ENCODE data around the gene GMPPA.

GMPPA gene

DNA sequence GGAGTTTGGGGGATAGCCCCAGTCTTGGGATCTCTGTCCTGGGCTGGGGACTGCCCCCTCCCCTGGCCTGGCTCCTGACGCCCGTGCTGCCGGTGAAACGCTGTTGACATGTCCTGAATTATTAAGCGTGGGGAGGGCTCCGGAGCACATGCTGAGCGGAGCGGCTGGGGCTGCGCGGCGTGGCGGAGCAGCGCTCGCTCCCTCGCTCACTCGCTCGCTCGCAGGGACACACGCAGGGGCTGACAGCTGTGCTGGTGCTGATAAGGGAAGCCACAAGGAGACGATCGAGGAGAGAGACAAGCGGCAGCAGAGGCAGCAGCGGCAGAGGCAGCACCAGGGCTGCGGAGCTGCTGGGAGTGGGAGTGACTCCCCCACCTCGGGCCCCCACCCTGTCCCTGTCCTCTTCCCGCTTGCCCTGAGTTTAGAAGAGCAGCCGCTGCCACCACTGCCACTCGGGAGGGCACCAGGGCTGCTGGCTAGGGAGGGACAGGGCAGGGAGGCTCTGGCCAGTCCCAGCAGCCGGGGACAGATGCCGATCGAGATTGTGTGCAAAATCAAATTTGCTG lies 15.6 kb downstream of the GMPPA start, which contains the start of gene ASIC4:
TSS of gene ASIC4 (plus strand) at position 287 of the 566 bp plus-strand sequence. CDS start at position 530, 243 bp downstream.
- Histone ChIP-seq H3K79me1 (ENCODE audit: low read depth, low read length) (no peaks in the 10 kb centered on the region), H3K27me3 (ENCODE audit: control insufficient read depth in 3 of 3, insufficient read depth in 3 of 3, low read depth in 1 of 3, low read length in 3 of 3) (peaks cover 0 to 79% (median 35%) of the 10 kb centered on the region in 3 experiments), H3K4ac (ENCODE audit: low read length) (no peak within 1 kb of the TSS), H3K4me1 (ENCODE audit: control insufficient read depth in 2 of 2, insufficient read depth in 1 of 2, low read depth in 1 of 2, low read length in 2 of 2) (peaks cover 28 to 37% of the 10 kb centered on the region in 2 donors), H3K9me3 (replicated peaks in 1 of 2; ENCODE audit: control insufficient read depth in 2 of 2, insufficient read depth in 1 of 2, low read depth in 1 of 2, low read length in 2 of 2) (peaks cover 0 to 2% of the 10 kb centered on the region in 2 donors), H3K9ac (ENCODE audit: low read depth, low read length, poor library complexity) (peak within 1 kb of the TSS; percentile 66), H2AFZ (ENCODE audit: low read length) (peak within 1 kb of the TSS; percentile 66), H3K23ac (ENCODE audit: low read depth, low read length, poor library complexity) (peak within 1 kb of the TSS; percentile 90), H2BK120ac (ENCODE audit: low read depth, low read length) (peak within 1 kb of the TSS; percentile 21), H3K14ac (ENCODE audit: low read length) (peak within 1 kb of the TSS; percentile 64), H3K27ac (replicated peaks; ENCODE audit: low read length) (no peak within 1 kb of the TSS), H3K18ac (ENCODE audit: low read length) (peak within 1 kb of the TSS; percentile 93), H4K8ac (ENCODE audit: low read depth, low read length) (no peak within 1 kb of the TSS), H3K4me3 (ENCODE audit: low read length in 2 of 2) (no peak within 1 kb of the TSS), H2BK12ac (ENCODE audit: low read length) (peak within 1 kb of the TSS; percentile 97), H2AK5ac (ENCODE audit: low read depth, low read length) (peak within 1 kb of the TSS; percentile 85), H2BK15ac (ENCODE audit: low read length) (peak within 1 kb of the TSS; percentile 59), H3K36me3 (replicated peaks in 1 of 2; ENCODE audit: control insufficient read depth in 2 of 2, insufficient read depth in 2 of 2, low read length in 2 of 2) (no peaks in the 10 kb centered on the region), H2BK5ac (ENCODE audit: low read length) (peak within 1 kb of the TSS; percentile 88), H3K4me2 (ENCODE audit: insufficient read depth, low read length, poor library complexity, severe bottlenecking) (peak within 1 kb of the TSS; percentile 52), H4K91ac (ENCODE audit: low read depth, low read length, poor library complexity) (peak within 1 kb of the TSS; percentile 75)
- WGBS, 2 donors (ENCODE audit: extremely low coverage in 2 of 2, insufficient read length in 2 of 2, insufficient replicate concordance in 1 of 2) = no CpG with 5 or more reads among the region's 31 CpGs
- no peak for DNase-seq (ENCODE audit: low spot score)

DNA sequence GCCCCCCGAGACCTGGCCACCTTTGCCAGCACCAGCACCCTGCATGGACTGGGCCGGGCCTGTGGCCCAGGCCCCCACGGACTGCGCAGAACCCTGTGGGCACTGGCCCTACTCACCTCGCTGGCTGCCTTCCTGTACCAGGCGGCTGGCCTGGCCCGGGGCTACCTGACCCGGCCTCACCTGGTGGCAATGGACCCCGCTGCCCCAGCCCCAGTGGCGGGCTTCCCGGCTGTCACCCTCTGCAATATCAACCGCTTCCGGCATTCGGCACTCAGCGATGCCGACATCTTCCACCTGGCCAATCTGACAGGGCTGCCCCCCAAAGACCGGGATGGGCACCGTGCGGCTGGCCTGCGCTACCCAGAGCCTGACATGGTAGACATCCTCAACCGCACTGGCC lies 16.1 kb downstream of the GMPPA start:
- H3K79me1 ChIP-seq (ENCODE audit: low read depth, low read length) = no peaks in the 10 kb centered on the region
- H3K23ac ChIP-seq (ENCODE audit: low read depth, low read length, poor library complexity) = peak overlapping the region; percentile 70
- H4K91ac ChIP-seq (ENCODE audit: low read depth, low read length, poor library complexity) = no peak overlapping the region
- no peak overlapping the region for H2BK120ac ChIP-seq (ENCODE audit: low read depth, low read length)
- H2BK12ac ChIP-seq (ENCODE audit: low read length) = peak overlapping the region; percentile 97
- no peaks in the 10 kb centered on the region for H3K36me3 ChIP-seq (replicated peaks in 1 of 2; ENCODE audit: control insufficient read depth in 2 of 2, insufficient read depth in 2 of 2, low read length in 2 of 2)
- no peak overlapping the region for H3K9ac ChIP-seq (ENCODE audit: low read depth, low read length, poor library complexity)
- H3K4ac ChIP-seq (ENCODE audit: low read length) = no peak overlapping the region
- peak overlapping the region; percentile 4 for H3K14ac ChIP-seq (ENCODE audit: low read length)
- no peak overlapping the region for H4K8ac ChIP-seq (ENCODE audit: low read depth, low read length)
- H2BK5ac ChIP-seq (ENCODE audit: low read length) = peak overlapping the region; percentile 88
- no peak overlapping the region for H3K4me3 ChIP-seq (ENCODE audit: low read length in 2 of 2)
- H2BK15ac ChIP-seq (ENCODE audit: low read length) = peak overlapping the region; percentile 59
- peaks cover 0 to 82% (median 33%) of the 10 kb centered on the region in 3 experiments for H3K27me3 ChIP-seq (ENCODE audit: control insufficient read depth in 3 of 3, insufficient read depth in 3 of 3, low read depth in 1 of 3, low read length in 3 of 3)
- peak overlapping the region; percentile 85 for H2AK5ac ChIP-seq (ENCODE audit: low read depth, low read length)
- peaks cover 0 to 2% of the 10 kb centered on the region in 2 donors for H3K9me3 ChIP-seq (replicated peaks in 1 of 2; ENCODE audit: control insufficient read depth in 2 of 2, insufficient read depth in 1 of 2, low read depth in 1 of 2, low read length in 2 of 2)
- no peak for DNase-seq (ENCODE audit: low spot score)
- H3K4me1 ChIP-seq (ENCODE audit: control insufficient read depth in 2 of 2, insufficient read depth in 1 of 2, low read depth in 1 of 2, low read length in 2 of 2) = peaks cover 26 to 34% of the 10 kb centered on the region in 2 donors
- H2AFZ ChIP-seq (ENCODE audit: low read length) = no peak overlapping the region
- no peak overlapping the region for H3K4me2 ChIP-seq (ENCODE audit: insufficient read depth, low read length, poor library complexity, severe bottlenecking)
- H3K27ac ChIP-seq (replicated peaks; ENCODE audit: low read length) = no peak overlapping the region
- WGBS, 2 donors (ENCODE audit: extremely low coverage in 2 of 2, insufficient read length in 2 of 2, insufficient replicate concordance in 1 of 2) = no CpG with 5 or more reads among the region's 21 CpGs
- H3K18ac ChIP-seq (ENCODE audit: low read length) = peak overlapping the region; percentile 55

DNA sequence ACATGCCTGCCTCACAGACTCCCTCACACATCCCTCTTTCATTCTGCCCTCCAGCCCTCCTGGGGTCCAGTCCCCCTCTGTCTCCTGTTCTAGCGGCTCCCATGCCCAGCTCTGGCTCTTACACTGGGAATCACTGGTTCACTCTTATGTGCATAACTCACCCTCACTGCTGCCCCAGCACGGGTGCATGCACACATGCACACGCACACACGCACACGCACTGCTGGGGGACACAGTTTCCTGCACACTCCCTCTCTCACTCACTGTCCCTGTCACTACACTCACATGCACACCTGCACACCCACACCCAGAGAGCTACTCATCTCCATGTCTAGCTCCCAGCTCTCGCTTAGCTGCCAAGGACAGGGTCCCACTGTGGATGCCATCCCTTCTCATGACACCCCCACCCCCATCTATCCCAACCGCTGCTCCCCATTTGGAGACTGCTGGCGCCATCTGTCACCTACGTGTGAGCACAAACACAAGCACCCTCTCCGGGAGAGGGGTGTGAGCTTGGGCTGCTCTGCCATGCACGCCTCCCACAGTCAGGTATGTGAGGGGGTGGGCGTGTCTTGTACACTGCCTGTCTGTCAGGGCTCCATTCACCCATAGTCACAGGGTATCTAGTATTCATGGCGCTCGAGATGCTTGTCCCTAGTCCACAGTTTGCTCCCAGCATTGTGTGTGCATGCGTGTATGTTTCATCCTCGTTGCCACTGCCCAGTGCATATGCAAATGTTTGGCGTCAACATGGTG lies 17.4 kb downstream of the GMPPA start:
- Histone ChIP-seq H3K4ac (ENCODE audit: low read length) (no peak overlapping the region), H3K9ac (ENCODE audit: low read depth, low read length, poor library complexity) (no peak overlapping the region), H3K36me3 (replicated peaks in 1 of 2; ENCODE audit: control insufficient read depth in 2 of 2, insufficient read depth in 2 of 2, low read length in 2 of 2) (no peaks in the 10 kb centered on the region), H2BK15ac (ENCODE audit: low read length) (no peak overlapping the region), H3K18ac (ENCODE audit: low read length) (peak overlapping the region; percentile 24), H3K4me2 (ENCODE audit: insufficient read depth, low read length, poor library complexity, severe bottlenecking) (no peak overlapping the region), H2BK12ac (ENCODE audit: low read length) (peak overlapping the region; percentile 82), H3K79me1 (ENCODE audit: low read depth, low read length) (no peaks in the 10 kb centered on the region), H3K23ac (ENCODE audit: low read depth, low read length, poor library complexity) (peak overlapping the region; percentile 91), H3K27ac (replicated peaks; ENCODE audit: low read length) (no peak overlapping the region), H3K4me1 (ENCODE audit: control insufficient read depth in 2 of 2, insufficient read depth in 1 of 2, low read depth in 1 of 2, low read length in 2 of 2) (peaks cover 25 to 26% of the 10 kb centered on the region in 2 donors), H2AFZ (ENCODE audit: low read length) (no peak overlapping the region), H4K8ac (ENCODE audit: low read depth, low read length) (no peak overlapping the region), H2BK120ac (ENCODE audit: low read depth, low read length) (no peak overlapping the region), H4K91ac (ENCODE audit: low read depth, low read length, poor library complexity) (no peak overlapping the region), H2AK5ac (ENCODE audit: low read depth, low read length) (peak overlapping the region; percentile 85), H3K14ac (ENCODE audit: low read length) (peak overlapping the region; percentile 6), H3K4me3 (ENCODE audit: low read length in 2 of 2) (no peak overlapping the region), H2BK5ac (ENCODE audit: low read length) (no peak overlapping the region), H3K27me3 (ENCODE audit: control insufficient read depth in 3 of 3, insufficient read depth in 3 of 3, low read depth in 1 of 3, low read length in 3 of 3) (peaks cover 0 to 91% (median 32%) of the 10 kb centered on the region in 3 experiments), H3K9me3 (replicated peaks in 1 of 2; ENCODE audit: control insufficient read depth in 2 of 2, insufficient read depth in 1 of 2, low read depth in 1 of 2, low read length in 2 of 2) (peaks cover 0 to 2% of the 10 kb centered on the region in 2 donors)
- no peak for DNase-seq (ENCODE audit: low spot score)
- WGBS, 2 donors (ENCODE audit: extremely low coverage in 2 of 2, insufficient read length in 2 of 2, insufficient replicate concordance in 1 of 2) = no CpG with 5 or more reads among the region's 17 CpGs

DNA sequence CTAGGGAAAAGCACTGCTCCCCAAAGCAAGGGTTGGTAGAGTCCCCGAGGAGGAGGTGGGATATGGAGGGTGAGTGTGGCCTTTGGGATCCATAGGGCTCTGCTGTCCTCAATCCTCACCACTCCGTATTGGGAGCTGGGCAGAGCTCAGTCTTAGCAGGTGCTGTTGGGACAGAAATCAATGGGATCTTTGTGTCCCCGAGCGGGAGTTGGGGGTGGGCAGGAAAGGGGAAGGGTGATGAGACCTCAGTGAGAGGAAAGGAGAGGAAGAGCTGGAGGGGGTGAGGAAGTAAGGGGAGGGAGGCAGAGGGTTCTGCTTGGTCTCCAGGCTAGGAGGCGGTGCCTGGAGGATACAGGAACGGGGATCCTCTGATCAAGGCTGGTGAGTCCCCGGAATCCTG lies 18.2 kb downstream of the GMPPA start:
- H3K14ac ChIP-seq (ENCODE audit: low read length) = no peak overlapping the region
- H3K23ac ChIP-seq (ENCODE audit: low read depth, low read length, poor library complexity) = no peak overlapping the region
- peak overlapping the region; percentile 8 for H3K18ac ChIP-seq (ENCODE audit: low read length)
- no peak overlapping the region for H3K4ac ChIP-seq (ENCODE audit: low read length)
- H2BK120ac ChIP-seq (ENCODE audit: low read depth, low read length) = no peak overlapping the region
- peaks cover 0 to 90% (median 35%) of the 10 kb centered on the region in 3 experiments for H3K27me3 ChIP-seq (ENCODE audit: control insufficient read depth in 3 of 3, insufficient read depth in 3 of 3, low read depth in 1 of 3, low read length in 3 of 3)
- H3K4me1 ChIP-seq (ENCODE audit: control insufficient read depth in 2 of 2, insufficient read depth in 1 of 2, low read depth in 1 of 2, low read length in 2 of 2) = peaks cover 31% of the 10 kb centered on the region in 2 donors
- no peak overlapping the region for H4K8ac ChIP-seq (ENCODE audit: low read depth, low read length)
- H3K79me1 ChIP-seq (ENCODE audit: low read depth, low read length) = no peaks in the 10 kb centered on the region
- H2BK5ac ChIP-seq (ENCODE audit: low read length) = no peak overlapping the region
- DNase-seq (ENCODE audit: low spot score) = no peak
- no peak overlapping the region for H2AFZ ChIP-seq (ENCODE audit: low read length)
- no peak overlapping the region for H2BK12ac ChIP-seq (ENCODE audit: low read length)
- no peaks in the 10 kb centered on the region for H3K9me3 ChIP-seq (replicated peaks in 1 of 2; ENCODE audit: control insufficient read depth in 2 of 2, insufficient read depth in 1 of 2, low read depth in 1 of 2, low read length in 2 of 2)
- H3K36me3 ChIP-seq (replicated peaks in 1 of 2; ENCODE audit: control insufficient read depth in 2 of 2, insufficient read depth in 2 of 2, low read length in 2 of 2) = no peaks in the 10 kb centered on the region
- H3K9ac ChIP-seq (ENCODE audit: low read depth, low read length, poor library complexity) = no peak overlapping the region
- no CpG with 5 or more reads among the region's 7 CpGs for WGBS, 2 donors (ENCODE audit: extremely low coverage in 2 of 2, insufficient read length in 2 of 2, insufficient replicate concordance in 1 of 2)
- H2BK15ac ChIP-seq (ENCODE audit: low read length) = no peak overlapping the region
- no peak overlapping the region for H3K4me2 ChIP-seq (ENCODE audit: insufficient read depth, low read length, poor library complexity, severe bottlenecking)
- peak overlapping the region; percentile 30 for H2AK5ac ChIP-seq (ENCODE audit: low read depth, low read length)
- H3K27ac ChIP-seq (replicated peaks; ENCODE audit: low read length) = no peak overlapping the region
- no peak overlapping the region for H4K91ac ChIP-seq (ENCODE audit: low read depth, low read length, poor library complexity)
- no peak overlapping the region for H3K4me3 ChIP-seq (ENCODE audit: low read length in 2 of 2)
